IMR-90 (cell line): ENCODE results near the gene ABCB9. TPM values are rescaled to one million over a fixed set of nuclear protein-coding genes. Genes with fewer than 3 reads are reported as not detected.

ENCODE experiments used
- ATAC-seq: fragments of 200-7000 bp; cut with Tn5 transposase; 2 replicates; pipeline ENCODE4 v1.9.1; 2020; ENCODE audit warnings: low read depth, mild to moderate bottlenecking, moderate library complexity
- BruUV-seq: library from RNA; stranded (reverse); fragments of 400-500 nt; replicated peaks from 2 replicates; lab custom pipeline; 2021; lab: Mats Ljungman, UMichigan
- CTCF ChIA-PET: fragments of 300-600 bp; formaldehyde crosslinking; extraction: SDS; loops from one replicate; lab custom pipeline; 2021; ENCODE audit warnings: antibody characterized with exemption; lab: Yijun Ruan, JAX
- POLR2A ChIA-PET: fragments of 300-600 bp; sonication (Branson Sonifier 250); formaldehyde crosslinking; loops from one replicate; lab custom pipeline; 2022; ENCODE audit warnings: antibody characterized with exemption; ENCODE audit not compliant: unreplicated experiment; lab: Charles Lee
- DNase-seq: peaks from one replicate; pipeline ENCODE4 v3.0.0; 2013
- H2AFZ ChIP-seq: replicated peaks from 2 replicates; pipeline ENCODE3; 2013; ENCODE audit warnings: low read length, mild to moderate bottlenecking; ENCODE audit not compliant: poor library complexity
- H2AK5ac ChIP-seq: 2 replicates; pipeline ENCODE4 v1.6.1; 2013; ENCODE audit warnings: low read depth, low read length, inconsistent platforms
- H2AK9ac ChIP-seq: replicated peaks from 2 replicates; pipeline ENCODE3; 2013; ENCODE audit warnings: mild to moderate bottlenecking, low read depth, low read length, moderate library complexity; ENCODE audit not compliant: poor library complexity
- H2BK120ac ChIP-seq: 2 replicates; pipeline ENCODE4 v1.6.1; 2013; ENCODE audit warnings: low read depth, low read length, inconsistent platforms
- H2BK15ac ChIP-seq: 3 replicates; pipeline ENCODE4 v1.6.1; 2013; ENCODE audit warnings: low read depth, low read length, inconsistent platforms
- H2BK20ac ChIP-seq: 2 replicates; pipeline ENCODE4 v1.6.1; 2013; ENCODE audit warnings: low read depth, mild to moderate bottlenecking, inconsistent platforms, low read length, moderate library complexity
- H2BK5ac ChIP-seq: 2 replicates; pipeline ENCODE4 v1.6.1; 2013; ENCODE audit warnings: mild to moderate bottlenecking, low read depth, low read length, inconsistent platforms; ENCODE audit not compliant: poor library complexity, severe bottlenecking
- H3K14ac ChIP-seq: replicated peaks from 2 replicates; pipeline ENCODE4 v1.6.1; 2013; ENCODE audit warnings: low read depth, low read length, inconsistent platforms
- H3K18ac ChIP-seq: 2 replicates; pipeline ENCODE4 v1.6.1; 2013; ENCODE audit warnings: low read depth, low read length, control low read depth
- H3K23ac ChIP-seq: 2 replicates; pipeline ENCODE4 v1.6.1; 2013; ENCODE audit warnings: low read depth, low read length, inconsistent platforms
- H3K27ac ChIP-seq: 2 replicates; pipeline ENCODE4 v1.5.1; 2013; ENCODE audit warnings: mild to moderate bottlenecking, control low read depth, low read length; ENCODE audit not compliant: insufficient read depth
- H3K27me3 ChIP-seq: 2 replicates; pipeline ENCODE4 v1.6.1; 2013; ENCODE audit warnings: low read length; ENCODE audit not compliant: control insufficient read depth, insufficient read depth
- H3K36me3 ChIP-seq: 2 replicates; pipeline ENCODE4 v1.6.1; 2013; ENCODE audit warnings: low read length, mixed read lengths; ENCODE audit not compliant: control insufficient read depth, insufficient read depth
- H3K4ac ChIP-seq: 2 replicates; pipeline ENCODE4 v1.6.1; 2013; ENCODE audit warnings: low read depth, low read length, inconsistent platforms
- H3K4me1 ChIP-seq: 2 replicates; pipeline ENCODE4 v1.6.1; 2013; ENCODE audit warnings: low read length, mixed read lengths; ENCODE audit not compliant: control insufficient read depth, insufficient read depth
- H3K4me2 ChIP-seq: 2 replicates; pipeline ENCODE4 v1.6.1; 2013; ENCODE audit warnings: low read depth, mild to moderate bottlenecking, control low read depth, low read length, moderate library complexity
- H3K4me3 ChIP-seq: 2 replicates; pipeline ENCODE4 v1.5.1; 2013; ENCODE audit warnings: low read depth, mild to moderate bottlenecking, control low read depth, low read length, moderate library complexity; ENCODE audit not compliant: insufficient read depth
- H3K56ac ChIP-seq: 2 replicates; pipeline ENCODE4 v1.6.1; 2013; ENCODE audit warnings: low read length, inconsistent platforms; ENCODE audit not compliant: insufficient read depth; ENCODE audit errors: extremely low read depth
- H3K79me1 ChIP-seq, 2 experiments: 2 replicates each; pipeline ENCODE4 v1.6.1; 2013; ENCODE audit warnings: low read length in 2 of 2, inconsistent platforms in 1 of 2, low read depth in 1 of 2
- H3K9ac ChIP-seq: 2 replicates; pipeline ENCODE4 v1.6.1; 2013; ENCODE audit warnings: low read depth, low read length, control low read depth
- H3K9me1 ChIP-seq: 2 replicates; pipeline ENCODE4 v1.6.1; 2013; ENCODE audit warnings: low read length, inconsistent platforms; ENCODE audit not compliant: insufficient read depth
- H3K9me3 ChIP-seq: 2 replicates; pipeline ENCODE4 v1.6.1; 2013; ENCODE audit warnings: low read length; ENCODE audit not compliant: control insufficient read depth, insufficient read depth
- H4K20me1 ChIP-seq: 2 replicates; pipeline ENCODE4 v1.6.1; 2013; ENCODE audit warnings: low read length, inconsistent platforms; ENCODE audit not compliant: insufficient read depth
- H4K5ac ChIP-seq: 2 replicates; pipeline ENCODE4 v1.6.1; 2013; ENCODE audit warnings: mild to moderate bottlenecking, low read depth, low read length, control low read depth
- H4K8ac ChIP-seq, 2 experiments: 2 replicates each; pipeline ENCODE4 v1.6.1; 2013; ENCODE audit warnings: low read depth in 2 of 2, low read length in 2 of 2, control low read depth in 1 of 2, inconsistent platforms in 1 of 2
- H4K91ac ChIP-seq: 2 replicates; pipeline ENCODE4 v1.6.1; 2013; ENCODE audit warnings: low read depth, low read length, inconsistent platforms; ENCODE audit not compliant: insufficient read depth
- BHLHE40 ChIP-seq: fragments of 150-350 bp; IDR thresholded peaks from 2 replicates; pipeline ENCODE4 v1.6.1; 2016; ENCODE audit warnings: mild to moderate bottlenecking, low read depth, low read length
- CEBPB ChIP-seq: IDR thresholded peaks from 2 replicates; pipeline ENCODE4 v1.6.1; 2012; ENCODE audit warnings: low read depth, low read length, improper control_type of control experiment
- CHD1 ChIP-seq: IDR thresholded peaks from 2 replicates; pipeline ENCODE4 v1.6.1; 2012; ENCODE audit warnings: low read depth, low read length, improper control_type of control experiment
- CTCF ChIP-seq: conservative IDR thresholded peaks from 2 replicates; pipeline ENCODE4 v1.5.1; 2012; ENCODE audit warnings: mild to moderate bottlenecking, low read depth, low read length, improper control_type of control experiment
- ELK1 ChIP-seq: fragments of 150-350 bp; IDR thresholded peaks from 2 replicates; pipeline ENCODE4 v1.6.1; 2016; ENCODE audit warnings: low read depth, mild to moderate bottlenecking, low read length, moderate library complexity, borderline replicate concordance
- FOS ChIP-seq: fragments of 150-350 bp; IDR thresholded peaks from 2 replicates; pipeline ENCODE4 v1.6.1; 2016; ENCODE audit warnings: low read depth, low read length
- MAFK ChIP-seq: IDR thresholded peaks from 2 replicates; pipeline ENCODE4 v1.6.1; 2012; ENCODE audit warnings: low read depth, low read length, improper control_type of control experiment
- MAZ ChIP-seq: IDR thresholded peaks from 2 replicates; pipeline ENCODE4 v1.6.1; 2012; ENCODE audit warnings: low read depth, mild to moderate bottlenecking, low read length, improper control_type of control experiment, moderate library complexity, borderline replicate concordance
- MXI1 ChIP-seq: IDR thresholded peaks from 2 replicates; pipeline ENCODE4 v1.6.1; 2012; ENCODE audit warnings: low read depth, mild to moderate bottlenecking, low read length, moderate library complexity, borderline replicate concordance
- NFE2L2 ChIP-seq: fragments of 150-350 bp; IDR thresholded peaks from 2 replicates; pipeline ENCODE4 v1.6.1; 2016; ENCODE audit warnings: low read depth, mild to moderate bottlenecking, low read length
- POLR2A ChIP-seq: IDR thresholded peaks from 2 replicates; pipeline ENCODE4 v1.6.1; 2012; ENCODE audit warnings: mild to moderate bottlenecking, low read depth, low read length
- RAD21 ChIP-seq: IDR thresholded peaks from 2 replicates; pipeline ENCODE4 v1.6.1; 2012; ENCODE audit warnings: low read length, improper control_type of control experiment
- RCOR1 ChIP-seq: IDR thresholded peaks from 2 replicates; pipeline ENCODE4 v1.6.1; 2012; ENCODE audit warnings: mild to moderate bottlenecking, low read length, improper control_type of control experiment; ENCODE audit not compliant: insufficient replicate concordance
- RFX5 ChIP-seq: IDR thresholded peaks from 2 replicates; pipeline ENCODE4 v1.8.0; 2012; ENCODE audit warnings: low read depth, mild to moderate bottlenecking, low read length, moderate library complexity
- SMC3 ChIP-seq: fragments of 150-350 bp; IDR thresholded peaks from 2 replicates; pipeline ENCODE4 v1.6.1; 2016; ENCODE audit warnings: low read depth, mild to moderate bottlenecking, antibody characterized with exemption, low read length, moderate library complexity
- USF2 ChIP-seq: fragments of 150-350 bp; IDR thresholded peaks from 2 replicates; pipeline ENCODE4 v1.6.1; 2017; ENCODE audit warnings: mild to moderate bottlenecking, antibody characterized with exemption, low read length, low read depth
- WGBS, 2 experiments: methylation state at CpG; one replicate each; pipeline versions ENCODE4 v1.1.5 to v1.1.7; 2013; ENCODE audit warnings: missing lambda C conversion rate in 2 of 2; ENCODE audit not compliant: insufficient read length in 1 of 2; ENCODE audit errors: extremely low coverage in 2 of 2; 5-methylcytosine and 5-hydroxymethylcytosine counted together
- dilution Hi-C: fragments of 300-500 bp; cut with HindIII; formaldehyde crosslinking; loops from one replicate; pipeline ENCODE4 v1.14.3; 2018; ENCODE audit warnings: low sequenced_read_pairs; ENCODE audit not compliant: unreplicated experiment
- in situ Hi-C: fragments of 300-500 bp; cut with MboI; formaldehyde crosslinking; loops from 3 replicates; pipeline ENCODE4 v1.14.3; 2019; ENCODE audit warnings: low sequenced_read_pairs, inconsistent platforms, mixed read lengths
- intact Hi-C: fragments of 100-400 bp; cut with micrococcal nuclease; formaldehyde crosslinking; loops from 2 replicates; pipeline ENCODE4 v1.10.0; 2022
- polyA plus RNA-seq, 3 experiments: library from polyadenylated mRNA; depleted of rRNA; stranded (reverse); fragments of >200 nt; gene quantifications; 2 replicates each; pipeline ENCODE4 v1.2.3, GENCODE V29; 2012; ENCODE audit warnings: low replicate concordance in 1 of 3
- total RNA-seq: library from RNA; depleted of rRNA; stranded (reverse); fragments of >200 nt; gene quantifications from 2 replicates; pipeline ENCODE4 v1.2.3, GENCODE V29; 2012

The ABCB9 gene
- total and polyA plus RNA-seq, 2 of the 4 experiments (the other 2 are of a cell fraction) = 5.6 to 8.3 TPM

GRCh38 chr12:122988036-122988435 is 21.8 kb upstream of the ABCB9 start:
- CTCF ChIA-PET = no interaction called here
- in situ Hi-C loops = loop anchor here (10.0 kb wide), 1 partner anchor 157 kb away; no protein-coding TSS in a partner anchor
- Histone ChIP-seq H2BK120ac (no peak overlapping the region), H3K36me3 (peaks cover 43% of the 10 kb centered on the region), H3K4me3 (no peak overlapping the region), H3K4me1 (peaks cover 11% of the 10 kb centered on the region), H3K27me3 (no peaks in the 10 kb centered on the region), H3K56ac (no peak overlapping the region), H3K14ac (no peak overlapping the region), H3K27ac (no peak overlapping the region), H3K23ac (no peak overlapping the region), H4K20me1 (peaks cover 4% of the 10 kb centered on the region; the same call in 1 of the 2 replicates), H4K91ac (no peak overlapping the region), H4K8ac (no peak overlapping the region), H3K18ac (no peak overlapping the region), H3K4me2 (no peak overlapping the region), H4K5ac (no peak overlapping the region), H2BK5ac (no peak overlapping the region), H2AK5ac (no peak overlapping the region), H3K9me3 (no peaks in the 10 kb centered on the region), H3K9ac (no peak overlapping the region), H3K4ac (no peak overlapping the region), H3K9me1 (peaks cover 10% of the 10 kb centered on the region; the same call in 1 of the 2 replicates), H2AK9ac (no peak overlapping the region), H2BK20ac (no peak overlapping the region), H2BK15ac (no peak overlapping the region), H3K79me1 (peaks cover 4 to 13% of the 10 kb centered on the region in 2 experiments; a peak in 2 of 4 replicates), H2AFZ (no peak overlapping the region)
- POLR2A ChIA-PET = interaction anchor here (0.6 kb wide), 1 partner anchor 237 kb away, joined by 3 read pairs; no protein-coding TSS in a partner anchor
- intact Hi-C loops = no loop called here
- DNase-seq (no peak), ATAC-seq (no peak)
- TF ChIP-seq ELK1 (no peak), RAD21 (no peak), FOS (no peak), CHD1 (no peak), MXI1 (no peak), SMC3 (no peak), CTCF (no peak), BHLHE40 (no peak), MAZ (no peak), POLR2A (no peak), RFX5 (no peak), MAFK (no peak), RCOR1 (no peak), USF2 (no peak), CEBPB (no peak), NFE2L2 (no peak)
- dilution Hi-C loops = loop anchor here (25.0 kb wide), 1 partner anchor 249 kb away; the partner anchor contains the start of genes MPHOSPH9 and MTRFR
- 84% methylated on average over 4 of the region's 13 CpGs; no CpG with 5 or more reads in 1 of the 2 experiments for WGBS, 2 experiments
- no TSS peak for BruUV-seq
